Dermis blood vessel endothelial cell (primary cell): ENCODE data around the gene PBX4. TPM values are rescaled to one million over a fixed set of nuclear protein-coding genes. Genes with fewer than 3 reads are reported as not detected.

ENCODE experiments used
- DNase-seq: peaks from one replicate; pipeline ENCODE4 v3.0.0; 2010
- total RNA-seq: library from RNA; depleted of rRNA; stranded (reverse); fragments of >200 nt; gene quantifications from 2 replicates; pipeline ENCODE4 v1.2.3, GENCODE V29; 2014

PBX4 gene
- total RNA-seq, 1 donor from 2014 or later: not detected

- DNase-seq: no peak
These were observed 80.3 kb downstream of the PBX4 start, which contains the start of gene CILP2 for GRCh38 chr19:19538061-19538784. Gene CILP2 (plus strand): TSS chr19:19538265. CDS start chr19:19538350, 85 bp downstream.

DNA sequence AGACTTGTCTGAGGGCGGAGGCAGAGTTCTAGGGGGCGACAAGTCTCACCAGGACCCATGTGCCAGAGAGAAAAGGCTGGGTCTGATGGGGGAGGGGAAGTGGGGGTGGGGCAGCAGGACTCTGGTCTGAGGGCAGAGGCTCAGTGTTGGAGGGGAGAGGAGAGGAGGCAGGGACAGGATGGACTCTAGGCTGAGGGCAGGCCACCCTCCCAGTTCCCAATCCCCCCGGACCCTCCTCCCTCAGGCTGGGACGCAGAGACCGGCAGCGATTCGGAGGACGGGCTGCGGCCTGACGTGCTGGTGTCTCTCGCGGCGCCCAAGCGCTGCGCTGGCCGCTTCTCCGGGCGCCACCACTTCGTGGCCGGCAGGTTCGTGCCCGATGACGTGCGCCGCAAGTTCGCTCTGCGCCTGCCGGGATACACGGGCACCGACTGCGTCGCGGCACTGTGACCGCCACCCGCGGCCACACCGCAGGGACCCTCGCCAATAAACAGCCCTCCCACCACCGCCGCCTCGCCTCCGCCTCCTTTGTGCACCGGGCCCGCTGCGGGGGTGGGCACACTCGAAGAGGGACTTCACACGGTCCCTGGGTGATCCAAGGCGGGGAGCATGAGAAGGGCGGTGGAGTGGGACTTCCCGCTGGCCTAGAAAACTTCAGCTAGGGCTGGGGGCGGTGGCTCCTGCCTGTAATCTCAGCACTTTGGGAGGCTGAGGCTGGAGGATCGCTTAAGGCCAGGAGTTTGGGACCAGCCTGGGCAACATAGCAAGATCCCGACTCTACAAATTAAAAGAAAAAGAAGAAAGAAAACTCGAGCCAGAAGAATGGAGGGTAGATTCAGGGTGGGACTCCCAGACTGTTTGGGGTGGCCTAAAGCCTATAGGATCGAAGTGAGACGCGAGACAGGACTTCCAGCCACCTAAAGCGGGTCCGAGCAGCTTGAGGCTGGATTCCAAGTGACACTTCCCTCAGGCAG lies 81.1 kb downstream of the PBX4 start:
- no peak for DNase-seq

GRCh38 chr19:19535311-19536191 lies 82.9 kb downstream of the PBX4 start:
- DNase-seq: no peak

DNA sequence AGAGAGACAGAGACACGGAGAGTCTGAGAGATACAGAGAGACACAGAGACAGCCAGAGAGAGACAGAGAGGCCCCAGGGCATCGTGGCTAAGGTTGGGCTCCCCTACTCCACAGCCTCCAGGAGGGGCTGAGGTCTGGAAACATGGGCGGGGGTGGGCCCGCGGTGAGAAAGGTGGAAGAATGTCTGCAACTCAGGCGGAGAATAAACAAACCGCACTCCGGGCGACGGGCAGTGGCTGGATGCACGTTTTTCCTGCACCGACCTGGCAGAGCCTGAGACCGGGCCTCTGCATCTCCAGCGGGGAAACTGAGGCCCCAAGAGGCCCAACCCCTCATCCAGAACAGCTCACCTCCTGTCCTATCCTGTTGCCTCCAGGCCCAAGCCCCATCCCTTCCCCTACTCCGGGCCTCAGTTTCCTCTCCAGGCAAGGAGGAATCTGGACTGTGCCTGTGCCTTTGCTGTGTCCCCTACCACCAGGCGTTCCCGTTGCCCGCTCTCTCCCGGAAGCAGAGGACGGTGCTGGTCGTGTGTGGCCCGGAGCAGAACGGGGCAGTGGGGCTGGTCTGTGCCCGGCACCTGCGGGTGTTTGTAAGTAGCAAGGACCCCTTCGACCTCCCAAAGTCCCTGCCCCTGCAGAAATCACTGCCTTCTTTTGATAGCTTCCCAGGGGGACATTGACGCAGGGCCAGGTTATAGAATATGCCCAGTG lies 83.8 kb downstream of the PBX4 start:
- DNase-seq: no peak

DNA sequence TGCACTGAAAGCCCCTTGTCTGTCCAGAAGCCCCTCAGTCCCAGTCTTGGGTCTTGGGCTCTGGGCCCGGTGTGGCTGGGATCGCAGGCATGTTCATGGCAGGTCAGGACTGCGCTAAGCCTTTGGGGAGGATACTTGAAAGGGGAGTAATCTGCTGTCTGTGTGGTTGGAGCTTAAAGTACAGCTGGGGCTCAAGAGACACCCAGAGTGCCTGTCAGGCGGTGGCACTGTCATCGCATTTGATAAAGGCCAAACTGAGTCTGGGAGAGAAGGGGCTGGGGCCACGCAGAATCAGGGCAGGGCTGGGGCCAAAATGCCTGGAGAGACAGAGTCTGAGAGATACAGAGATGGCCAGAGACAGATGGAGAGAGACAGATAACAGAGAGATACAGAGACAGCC lies 84.6 kb downstream of the PBX4 start:
- no peak for DNase-seq

DNA sequence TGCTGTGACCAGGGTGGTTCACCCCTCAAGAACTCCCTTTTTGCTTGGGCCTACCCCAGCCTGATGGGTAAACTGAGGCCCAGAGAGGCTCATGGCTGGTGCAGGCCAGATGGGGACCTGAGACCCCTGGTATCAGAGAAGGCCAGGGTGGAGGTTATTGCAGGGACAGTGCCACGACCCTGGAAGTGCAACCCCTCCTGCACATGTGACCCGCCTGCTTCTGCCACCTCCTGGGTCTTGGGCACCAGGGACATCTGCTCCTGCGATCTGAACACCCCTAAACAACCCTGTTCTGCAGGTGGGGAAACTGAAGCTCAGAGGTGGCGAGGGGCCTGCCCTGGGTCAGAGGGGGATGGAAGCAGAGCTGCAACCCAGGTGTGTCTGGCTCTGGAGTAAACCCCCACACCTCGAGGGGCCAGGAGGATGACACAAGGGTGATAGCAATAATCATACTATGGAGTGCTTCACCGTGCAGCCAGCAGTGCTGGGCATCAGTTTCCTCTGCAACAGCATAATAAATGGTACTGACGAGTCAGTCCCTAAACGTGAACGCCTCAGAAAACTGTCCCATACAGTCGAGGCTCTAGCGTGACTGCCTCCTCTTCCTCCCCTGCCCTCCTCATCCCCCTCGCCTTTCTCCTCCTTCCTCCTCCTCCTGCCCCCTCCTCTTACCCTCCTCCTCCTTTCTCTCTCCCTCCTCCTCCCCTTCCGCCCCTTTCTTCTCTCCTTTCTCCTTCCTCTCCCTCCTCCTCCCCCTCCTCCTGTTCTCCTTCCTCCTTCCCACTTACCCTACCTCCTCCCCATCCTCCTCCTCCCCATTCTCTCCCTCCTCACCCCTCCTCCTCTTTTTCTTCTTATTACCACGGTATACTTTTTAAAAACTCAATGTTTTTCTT lies 85.4 kb downstream of the PBX4 start:
- no peak for DNase-seq

DNA sequence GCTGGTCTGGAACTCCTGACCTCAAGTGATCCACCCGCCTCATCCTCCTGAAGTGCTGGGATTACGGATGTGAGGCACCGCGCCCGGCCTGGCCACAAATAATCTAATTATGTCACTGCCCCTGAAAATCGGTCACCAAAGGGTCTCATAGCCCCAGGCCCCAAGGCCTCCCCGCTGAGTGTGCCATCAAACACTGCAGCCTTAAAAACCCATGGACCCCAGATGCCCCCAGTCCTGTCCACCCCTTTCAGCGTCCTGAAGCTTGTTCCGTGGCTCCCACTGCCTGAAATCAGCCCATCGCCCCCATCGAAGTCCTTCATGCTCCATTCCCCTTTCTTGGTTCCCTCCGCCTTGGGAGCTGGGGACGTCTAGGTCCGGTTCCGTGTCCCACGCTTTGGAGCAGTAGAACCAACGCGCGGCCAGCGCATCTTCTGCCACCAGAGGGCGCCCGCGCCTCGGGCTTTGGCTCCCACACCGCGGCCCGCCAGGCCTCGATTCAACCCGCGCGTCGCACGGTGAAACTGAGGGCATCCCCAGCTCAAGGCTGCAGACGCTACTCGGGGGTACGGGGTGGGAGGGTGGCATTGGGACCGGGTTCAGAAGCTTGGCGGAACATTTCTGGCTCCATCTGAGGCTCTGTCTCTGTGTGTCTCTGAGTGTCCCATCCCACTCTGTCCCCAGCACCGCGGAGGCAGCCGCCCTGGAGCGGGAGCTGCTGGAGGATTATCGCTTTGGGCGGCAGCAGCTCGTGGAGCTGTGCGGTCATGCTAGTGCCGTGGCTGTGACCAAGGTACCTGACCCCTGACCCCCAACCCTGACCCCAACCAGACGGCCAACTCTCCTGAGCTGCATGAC lies 86.3 kb downstream of the PBX4 start:
- DNase-seq: peak; percentile 78

- no peak for DNase-seq
These were observed 87.6 kb downstream of the PBX4 start for GRCh38 chr19:19530889-19531288.

- DNase-seq: no peak
These were observed 88.1 kb downstream of the PBX4 start for GRCh38 chr19:19530423-19530804.

DNA sequence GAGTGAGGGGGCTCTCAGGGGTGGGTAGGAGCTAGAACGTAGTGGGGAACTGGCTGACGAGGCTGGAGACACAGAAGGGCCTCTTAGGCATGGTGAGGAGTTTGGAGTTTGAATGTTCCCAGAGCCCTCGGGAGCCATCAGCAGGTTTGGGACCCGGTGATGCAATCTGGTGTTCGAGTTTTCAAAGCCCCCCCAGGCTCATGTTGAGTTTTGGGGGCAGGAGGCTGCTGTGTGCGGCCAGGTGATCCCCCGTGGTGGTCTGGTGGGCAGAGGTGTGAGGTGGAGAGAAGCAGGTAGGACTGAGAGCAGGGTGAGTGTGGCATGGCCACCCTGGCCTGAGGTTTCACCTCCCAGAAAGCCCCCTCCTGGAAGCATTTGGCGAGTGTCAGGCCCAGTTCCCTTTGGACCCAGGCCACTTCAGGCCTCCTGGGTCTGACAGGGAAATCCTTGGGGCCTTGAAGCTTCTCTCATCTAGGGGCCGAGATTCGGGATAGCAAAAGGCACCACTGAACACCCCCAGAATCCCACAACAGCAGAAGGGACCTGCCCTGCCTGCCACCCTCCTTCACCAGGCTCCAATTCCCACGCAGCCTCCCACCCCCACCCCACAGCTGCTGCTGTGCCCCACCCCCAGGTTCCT lies 88.6 kb downstream of the PBX4 start:
- no peak for DNase-seq

DNA sequence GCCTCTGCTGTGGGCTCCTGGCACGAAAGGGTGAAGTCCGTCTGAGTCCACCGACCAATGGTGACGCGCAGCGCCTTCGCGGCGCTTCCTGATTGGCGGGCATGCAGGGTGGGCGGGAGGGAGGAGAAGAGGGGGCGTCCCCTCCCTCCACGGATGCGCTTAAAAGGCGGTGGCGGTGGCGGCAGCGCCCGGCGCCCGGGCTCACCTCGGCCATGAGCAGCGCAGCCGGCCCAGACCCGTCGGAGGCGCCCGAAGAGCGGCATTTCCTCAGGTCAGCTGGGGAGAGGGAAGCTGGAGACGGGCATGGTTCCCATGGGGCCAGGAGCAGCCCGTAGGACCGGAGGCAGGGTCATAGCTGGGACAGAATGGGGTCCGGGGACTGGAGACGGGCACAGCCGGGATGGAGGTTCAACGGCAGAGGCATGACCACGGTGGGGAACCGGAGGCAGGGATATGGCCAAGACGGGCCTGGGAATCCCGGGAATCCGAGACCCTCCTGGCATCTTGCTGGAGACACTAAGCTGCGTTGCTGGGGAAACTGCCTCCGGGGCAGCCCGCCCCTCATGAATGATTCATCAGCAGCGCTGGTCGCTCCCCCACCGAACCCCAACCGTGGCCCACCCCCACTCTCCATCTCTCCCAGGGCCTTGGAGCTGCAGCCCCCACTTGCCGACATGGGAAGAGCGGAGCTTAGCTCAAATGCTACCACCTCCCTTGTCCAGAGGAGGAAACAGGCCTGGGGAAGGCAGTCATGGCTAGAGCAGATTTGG lies 89.6 kb downstream of the PBX4 start, which contains the start of gene YJEFN3:
YJEFN3 (plus strand) TSS at position 191 of the 770 bp plus-strand sequence; CDS start at position 213, 22 bp downstream.
- peak; percentile 55 for DNase-seq

GRCh38 chr19:19527674-19528625 lies 90.5 kb downstream of the PBX4 start:
- DNase-seq: no peak

DNA sequence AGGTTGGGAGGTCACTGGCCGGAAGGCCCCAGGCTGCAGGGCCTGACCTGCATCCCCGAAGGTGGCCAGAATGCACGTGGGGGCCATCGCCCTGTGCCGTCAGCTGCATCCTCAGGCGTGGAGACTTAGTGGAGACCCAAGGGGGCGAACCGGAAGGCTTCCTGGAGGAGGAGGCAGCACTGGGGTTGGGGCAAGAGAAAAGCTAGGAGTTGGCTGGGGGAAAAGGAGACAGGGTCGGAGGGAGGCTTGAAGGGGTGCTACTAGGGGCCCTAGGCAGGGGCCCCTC lies 91.2 kb downstream of the PBX4 start:
- no peak for DNase-seq

- DNase-seq: no peak
These were observed 91.7 kb downstream of the PBX4 start for GRCh38 chr19:19526581-19527370.

DNA sequence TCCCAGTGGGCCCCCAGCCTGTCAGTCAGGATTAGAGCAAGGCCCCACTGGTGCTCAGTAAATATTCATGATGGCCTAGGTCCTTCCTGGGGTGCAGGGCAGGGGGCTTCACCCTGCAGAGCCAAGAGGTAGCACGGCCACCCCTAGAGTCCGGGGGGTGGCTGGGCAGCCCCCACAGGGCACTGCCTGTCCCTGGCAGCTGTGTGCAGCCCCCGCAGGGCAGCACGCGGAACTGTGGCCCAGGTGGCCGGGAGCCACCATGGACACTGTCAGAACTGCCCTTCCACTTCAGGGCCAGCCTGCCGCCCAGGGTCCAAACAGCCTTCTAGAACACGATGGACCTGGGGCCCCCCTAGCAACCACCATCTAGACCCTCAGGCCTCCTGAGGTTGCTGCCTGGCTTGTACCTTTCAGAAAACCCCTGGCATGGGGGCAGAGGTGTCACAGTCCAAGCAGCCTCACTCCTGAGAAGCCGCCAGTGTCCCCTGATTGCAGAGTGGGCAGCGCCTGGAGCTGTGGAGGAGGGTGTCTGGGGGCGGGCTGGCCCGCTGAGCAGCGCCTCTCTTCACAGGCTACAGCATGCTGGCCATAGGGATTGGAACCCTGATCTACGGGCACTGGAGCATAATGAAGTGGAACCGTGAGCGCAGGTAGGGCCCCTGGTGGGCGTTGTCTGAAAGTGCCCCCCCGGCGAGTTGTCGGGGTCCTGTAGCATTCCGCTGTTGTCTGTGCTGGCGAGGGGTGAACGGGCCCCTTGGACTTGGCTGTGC lies 92.7 kb downstream of the PBX4 start:
- DNase-seq: no peak

DNA sequence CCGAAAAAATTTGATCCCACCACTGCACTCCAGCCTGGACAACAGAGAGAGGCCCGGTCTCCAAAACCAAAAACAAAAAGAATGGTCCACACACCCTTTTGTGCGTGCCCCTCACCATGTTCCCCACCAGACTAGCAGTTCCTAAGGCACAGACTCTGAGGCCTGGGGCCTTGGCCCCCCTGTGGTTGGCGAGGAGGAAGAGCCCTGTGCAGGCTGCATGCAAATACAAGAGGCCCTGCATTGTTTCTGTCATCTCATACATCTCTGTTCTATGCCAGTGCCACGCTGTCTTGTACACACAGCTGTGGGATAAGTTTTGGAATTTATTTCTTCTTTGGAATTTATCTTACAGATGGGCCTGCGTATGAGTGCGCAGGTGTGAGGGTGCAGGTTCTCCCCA lies 94.4 kb downstream of the PBX4 start:
- no peak for DNase-seq
